Stimulated activated CD4-positive, alpha-beta T cell treated with anti-CD3 and anti-CD28 coated beads, TNF-alpha, amount 100 ng/mL, for 24 hours (primary cell): ENCODE measurements around the gene SLC6A1.

ENCODE experiments used
- DNase-seq, 3 experiments: peaks; one replicate each; pipeline ENCODE4 v3.0.0-alpha.2; 2020; ENCODE audit warnings: low read depth in 3 of 3

SLC6A1 gene

DNA sequence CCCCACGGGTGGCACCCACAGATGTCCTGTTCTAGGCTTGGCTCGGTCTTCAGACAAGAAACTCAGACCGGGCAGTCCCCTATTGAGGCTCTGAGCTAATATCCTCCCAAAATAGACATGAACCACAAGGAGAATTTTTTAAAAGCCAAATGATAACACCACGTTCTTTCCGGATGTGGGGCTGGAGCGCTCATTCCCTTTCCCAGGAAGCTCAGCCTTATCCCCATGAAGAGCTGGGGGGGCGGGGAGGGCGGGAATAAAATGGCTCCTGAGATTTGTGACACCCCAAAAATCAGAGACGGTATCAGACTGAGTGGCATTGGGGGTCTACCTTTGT, 1.1 kb downstream of the SLC6A1 start:
- no peak for DNase-seq

DNA sequence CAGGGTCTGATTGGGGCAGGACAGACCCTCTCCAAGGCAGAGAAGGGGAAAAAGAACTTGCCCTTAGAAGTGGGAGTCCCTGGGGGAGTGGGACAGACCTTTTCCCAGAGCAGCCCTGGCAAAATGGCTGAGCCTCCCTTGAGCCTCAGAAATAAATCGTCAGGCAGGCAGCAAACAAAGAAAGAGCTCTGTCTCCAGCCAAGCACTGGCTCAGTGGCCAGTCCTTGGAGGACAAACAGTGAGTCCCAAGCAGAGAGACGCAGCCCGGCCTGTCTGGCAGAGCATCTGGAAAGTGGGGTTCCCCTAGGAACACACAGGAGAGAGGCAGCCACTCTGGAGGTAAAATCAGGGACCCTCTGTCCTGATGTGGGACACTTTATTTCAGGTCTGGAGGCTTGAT, 1.8 kb downstream of the SLC6A1 start:
- DNase-seq: no peak

DNA sequence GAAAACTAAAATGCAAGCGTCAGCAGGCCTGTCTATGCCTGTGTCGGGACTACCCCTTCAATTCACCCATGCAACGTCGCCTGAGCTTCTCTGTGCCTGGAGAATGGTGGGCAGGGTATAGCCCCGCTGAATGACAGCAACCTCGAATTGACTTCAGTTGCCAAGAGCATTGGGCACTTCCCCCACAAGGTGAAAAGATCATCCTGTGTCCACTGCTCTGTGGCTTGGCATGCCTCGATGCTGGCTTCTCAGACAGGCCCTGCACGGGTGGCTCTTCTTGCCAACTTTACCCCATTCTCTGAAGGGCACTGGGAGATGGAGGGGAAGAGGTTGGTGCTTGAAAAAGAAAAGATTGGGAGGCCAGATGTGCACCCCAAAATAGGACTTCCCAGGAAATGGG, 3.3 kb downstream of the SLC6A1 start:
- DNase-seq: no peak

DNA sequence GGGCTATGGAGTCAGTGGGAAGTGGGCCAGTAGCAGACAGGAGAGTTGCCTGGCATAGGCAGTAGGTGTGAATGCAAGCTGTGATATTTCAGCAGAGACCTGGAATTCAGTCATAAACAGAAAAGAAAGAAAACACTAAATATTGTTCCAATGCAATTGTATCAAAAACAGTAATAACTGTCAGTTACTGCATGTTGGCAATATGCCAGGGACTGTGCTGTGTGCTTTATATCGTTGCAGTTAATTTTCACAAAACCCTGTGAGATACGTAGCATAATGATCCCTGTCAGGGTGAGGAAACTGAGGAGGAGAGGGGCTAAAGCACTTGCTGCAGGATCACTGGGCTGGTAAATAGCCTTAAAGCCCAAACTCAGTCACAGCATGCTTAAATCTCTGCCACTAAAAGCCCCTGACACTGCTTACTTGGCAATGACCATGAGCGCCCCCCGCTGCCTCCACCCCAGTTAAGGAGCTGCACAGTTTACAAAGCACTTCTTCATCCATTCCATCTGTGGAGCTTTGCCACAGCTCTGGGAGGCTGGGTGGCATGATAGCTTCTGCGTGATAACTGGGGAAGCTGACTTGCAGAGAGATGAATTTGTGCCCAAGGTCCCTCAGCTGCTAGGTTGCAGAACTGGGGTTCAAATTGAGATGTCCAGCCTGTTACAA, 3.9 kb downstream of the SLC6A1 start:
- DNase-seq: no peak

DNA sequence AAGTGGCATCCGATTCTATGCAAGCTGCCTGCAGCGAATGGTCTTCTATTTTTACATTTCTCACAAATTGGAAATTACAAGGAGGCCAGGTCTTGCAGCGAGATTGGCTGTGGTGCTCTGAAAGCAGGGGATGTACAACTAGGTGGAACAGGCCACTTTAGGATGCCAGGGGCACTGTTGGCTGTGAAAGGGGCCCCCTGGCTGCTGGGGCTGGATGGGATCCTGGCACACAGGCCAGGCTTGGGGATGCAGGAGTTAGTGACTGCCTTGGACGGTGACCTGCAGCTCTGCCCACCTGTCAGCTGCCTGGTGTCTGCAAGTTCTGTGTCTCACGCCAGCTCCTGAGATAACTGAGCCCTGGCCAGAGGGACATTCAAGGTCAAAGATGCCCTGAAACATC, 4.6 kb downstream of the SLC6A1 start:
- no peak for DNase-seq

DNA sequence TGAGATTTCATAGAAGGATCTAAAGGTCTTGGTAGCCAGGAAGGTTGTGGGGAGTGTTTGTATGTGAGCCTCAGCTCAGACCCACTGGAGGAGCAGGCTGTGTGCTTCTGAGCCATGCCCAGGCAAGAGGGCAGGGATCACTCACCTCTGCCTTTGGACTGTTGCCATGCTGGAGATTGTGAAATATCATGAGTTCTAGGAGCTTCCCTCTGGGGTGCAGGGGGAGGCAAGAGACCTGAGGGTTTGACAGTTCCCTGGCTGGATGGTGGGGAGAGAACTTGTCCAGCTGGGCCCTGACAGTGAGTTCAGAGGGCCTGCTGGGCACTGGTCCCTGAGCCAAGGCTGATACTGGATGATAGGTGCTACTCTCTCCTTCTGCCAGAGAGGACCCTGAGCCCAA, 6.0 kb downstream of the SLC6A1 start:
- DNase-seq: no peak

DNA sequence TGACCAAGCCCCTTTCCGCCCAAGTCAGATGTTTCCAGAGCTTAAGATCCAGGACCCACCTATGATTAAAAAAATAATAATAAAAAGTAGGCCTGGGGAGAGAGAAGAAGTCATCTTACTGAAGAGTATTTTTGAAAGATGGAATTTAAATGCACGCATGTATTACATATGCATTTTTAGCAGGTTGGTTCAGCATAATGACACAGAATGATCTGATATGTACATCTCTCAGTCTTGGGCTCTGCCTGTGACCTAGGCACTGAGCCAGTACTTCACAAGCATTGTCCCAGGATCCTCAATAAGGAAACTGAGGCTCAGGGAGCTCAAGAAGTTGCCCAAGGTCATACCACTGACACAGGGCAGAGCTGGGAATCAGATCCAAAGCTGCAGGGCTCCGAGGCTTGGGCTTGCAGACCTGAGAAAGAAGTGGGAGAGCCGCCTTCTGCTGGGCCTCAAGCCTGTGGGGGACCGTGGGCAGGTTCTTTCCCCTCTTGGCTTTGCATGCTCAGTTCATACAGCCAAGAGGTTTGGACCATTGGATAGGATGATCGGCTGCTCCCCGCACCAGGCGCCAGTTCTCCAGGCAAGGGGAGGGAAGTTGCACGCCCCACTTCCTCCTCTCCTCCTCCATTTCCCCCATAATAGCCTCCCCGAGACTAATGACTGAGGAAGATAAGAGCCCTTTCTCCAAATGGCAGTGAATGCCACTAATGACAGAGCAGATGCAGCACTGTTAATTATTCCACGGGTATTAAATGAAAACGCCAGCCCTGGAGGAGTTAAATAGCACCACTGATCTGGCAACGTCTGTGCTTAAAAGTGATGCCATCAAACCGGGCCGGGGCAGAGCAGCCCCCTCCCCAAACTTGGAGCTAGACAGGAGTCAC, 6.9 kb downstream of the SLC6A1 start:
- DNase-seq: no peak

DNA sequence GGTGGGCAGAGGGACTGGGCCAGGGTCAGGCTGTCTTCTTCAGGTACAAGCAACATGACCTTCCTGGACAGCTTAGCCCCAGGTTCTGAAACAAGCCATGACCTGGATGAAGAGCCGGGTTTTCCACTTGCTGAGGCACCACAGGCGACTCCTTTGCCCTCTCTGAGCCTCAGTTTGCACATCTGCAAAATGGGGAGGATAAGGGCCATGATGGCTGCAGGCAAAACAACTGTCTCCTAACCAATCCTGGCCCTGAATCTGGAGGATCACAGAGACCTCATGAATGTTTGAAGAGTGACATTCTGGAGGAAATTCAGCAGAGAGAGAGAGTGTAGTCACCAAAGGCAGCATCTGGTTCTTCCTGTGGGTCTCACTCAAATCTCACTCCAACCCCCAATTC, 8.0 kb downstream of the SLC6A1 start:
- DNase-seq: no peak

DNA sequence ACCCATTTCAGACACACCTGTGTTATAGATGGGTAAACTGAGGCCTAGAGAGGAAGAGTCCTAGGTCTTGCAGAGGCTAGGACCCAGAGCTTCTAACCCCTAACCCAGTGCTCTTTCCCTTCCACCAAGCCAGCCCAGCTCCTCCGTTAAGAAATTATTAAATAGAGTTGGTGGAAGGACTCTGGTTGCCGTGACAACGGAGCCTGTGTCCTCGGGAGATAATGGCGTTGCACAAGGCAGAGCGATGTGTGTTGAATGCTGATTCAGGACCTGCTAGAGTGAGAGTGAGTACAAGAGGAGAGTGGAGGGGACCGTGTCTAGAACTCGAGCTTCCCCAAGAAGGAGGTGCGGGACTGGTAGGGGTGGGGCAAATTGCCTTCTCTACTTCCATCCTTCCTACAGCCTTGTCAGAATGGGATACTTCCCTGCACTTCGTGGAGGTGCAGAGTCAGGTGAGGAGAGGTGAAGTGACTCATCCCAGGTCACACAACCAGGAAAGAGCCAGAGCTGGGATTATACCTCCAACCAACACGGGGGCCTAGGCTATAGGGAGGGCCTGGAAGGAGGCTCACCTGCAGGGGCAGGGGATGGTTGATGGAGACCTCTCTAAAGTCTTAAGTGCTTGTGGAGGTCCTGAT, 8.6 kb downstream of the SLC6A1 start:
- no peak for DNase-seq

DNA sequence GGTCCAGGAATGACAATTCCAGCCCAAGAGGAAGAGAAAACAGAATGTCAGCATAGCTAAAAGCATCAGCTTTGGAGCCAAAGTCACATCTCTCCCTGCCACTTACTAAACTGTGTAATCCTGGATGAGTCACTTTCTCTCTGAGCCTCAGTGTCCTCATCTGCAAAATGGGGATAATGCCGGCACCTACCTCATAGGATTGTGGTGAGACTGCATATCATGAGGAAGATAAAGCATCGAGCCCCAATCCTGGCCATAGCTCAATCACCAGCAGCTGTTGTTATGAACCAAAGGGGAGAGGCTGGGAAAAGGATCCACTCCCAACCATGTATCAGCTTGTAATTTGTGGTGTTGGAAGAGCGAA, 9.1 kb downstream of the SLC6A1 start:
- no peak for DNase-seq

DNA sequence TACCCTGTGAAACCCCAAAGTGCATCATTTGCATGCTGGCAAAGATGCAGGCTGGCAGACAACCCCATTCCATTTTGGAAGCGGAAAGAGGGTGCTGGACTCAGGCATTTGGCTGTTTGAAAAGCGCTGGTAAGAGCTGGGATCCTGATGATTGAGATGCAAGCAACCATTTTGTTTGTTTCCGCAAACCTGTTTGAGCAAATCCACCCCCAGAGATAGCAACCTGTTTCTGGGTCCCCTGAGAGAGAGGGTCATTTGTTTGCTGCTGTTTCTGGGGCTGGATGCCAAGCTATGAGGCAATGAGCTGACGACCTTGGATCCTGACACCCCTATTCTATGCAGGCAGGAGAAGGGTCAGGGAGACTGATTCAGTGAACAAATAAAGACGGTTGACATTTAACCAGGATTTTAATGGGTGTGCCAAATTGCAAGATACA, 9.8 kb downstream of the SLC6A1 start:
- DNase-seq: no peak

DNA sequence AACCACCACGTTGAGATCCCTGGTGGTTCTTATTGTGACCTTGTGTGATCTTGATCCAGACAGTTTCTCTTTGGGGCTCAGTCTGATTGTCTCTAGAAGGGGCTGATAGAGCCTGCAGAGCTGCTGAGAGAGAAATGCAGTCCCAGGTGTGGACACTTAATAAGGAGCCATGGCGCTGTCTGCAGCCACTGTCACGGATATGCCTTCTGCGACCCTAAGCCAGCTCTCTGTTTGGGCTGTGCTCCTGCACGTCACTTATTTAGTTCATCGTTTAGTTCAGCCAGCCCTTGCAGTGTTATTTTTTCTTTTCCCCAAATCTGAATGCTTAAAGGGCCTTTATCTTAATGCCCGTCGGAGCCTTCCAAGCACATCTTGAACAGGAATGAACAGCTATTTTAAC, 12.0 kb downstream of the SLC6A1 start:
- DNase-seq: no peak

DNA sequence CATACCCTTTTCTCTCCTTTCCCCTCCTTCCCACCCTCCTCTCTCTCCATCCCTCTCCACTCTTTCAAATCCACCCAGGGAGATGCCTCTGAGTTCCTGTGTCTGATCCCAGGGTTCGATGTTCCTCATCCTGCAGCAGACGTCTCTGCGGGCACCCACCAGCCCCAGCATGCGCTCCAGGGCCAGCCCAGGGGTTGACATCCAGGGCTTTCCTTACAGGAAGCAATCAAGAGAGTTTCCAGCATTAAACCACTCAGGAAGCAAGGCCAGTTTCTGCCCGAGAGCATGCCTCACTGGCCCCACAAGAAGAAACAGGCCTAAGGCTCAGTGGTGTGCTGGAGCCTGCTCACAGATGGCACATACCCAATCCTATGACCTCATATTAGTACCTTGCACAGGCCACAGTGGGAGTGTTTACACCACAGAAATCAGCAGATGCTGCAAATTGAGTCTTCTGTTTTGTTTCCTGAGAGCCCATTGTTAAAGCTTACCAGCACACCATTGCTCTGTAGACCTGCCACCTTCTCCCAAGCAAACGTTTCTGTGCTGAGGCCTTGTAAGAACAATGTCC, 13.2 kb downstream of the SLC6A1 start:
- no peak for DNase-seq

DNA sequence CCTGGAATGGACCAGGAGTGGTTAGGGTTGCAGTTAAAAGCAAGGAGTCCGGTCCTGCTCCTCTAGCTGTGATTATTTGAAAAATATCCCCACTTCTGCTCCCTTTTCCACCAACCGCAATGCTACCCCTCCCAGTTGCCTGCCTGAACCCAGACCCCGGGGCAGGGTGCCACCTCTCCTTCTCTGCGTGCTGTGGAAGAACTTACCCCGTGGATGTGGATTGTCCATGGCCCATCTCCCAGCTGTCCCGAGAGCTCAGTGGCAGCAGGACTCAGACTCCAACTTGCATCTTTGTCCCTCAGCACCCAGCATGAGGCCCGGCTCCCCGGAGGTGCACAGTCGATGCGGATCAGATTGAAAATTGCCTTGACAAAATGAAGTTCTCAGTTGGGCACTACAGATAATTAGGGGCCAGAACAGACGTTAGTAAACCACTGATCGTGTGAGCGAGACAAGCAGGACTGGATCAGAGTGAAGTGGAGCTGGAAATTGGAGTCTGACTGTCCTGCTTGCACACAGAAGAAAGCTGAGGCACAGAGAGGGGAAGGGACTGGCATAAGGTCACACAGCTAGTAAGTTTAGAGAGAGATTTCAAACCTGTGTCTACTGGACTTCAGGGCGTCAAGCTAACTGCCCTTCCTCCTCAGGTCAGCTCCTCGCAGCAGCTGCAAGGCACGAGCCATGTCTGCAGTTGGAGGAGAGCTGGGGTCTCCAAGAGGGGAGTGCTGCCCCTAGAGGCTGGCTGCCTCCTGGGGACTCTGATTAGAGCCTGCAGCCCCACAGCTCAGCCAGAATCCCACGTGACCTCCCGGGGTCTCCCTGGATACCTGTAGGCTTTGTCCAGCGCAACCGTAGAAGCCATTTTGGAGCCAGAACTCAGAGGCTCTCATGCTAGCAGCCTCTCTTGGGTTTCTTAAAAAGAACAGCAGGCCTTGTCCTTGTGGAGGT, 14.7 kb downstream of the SLC6A1 start:
- DNase-seq: no peak

DNA sequence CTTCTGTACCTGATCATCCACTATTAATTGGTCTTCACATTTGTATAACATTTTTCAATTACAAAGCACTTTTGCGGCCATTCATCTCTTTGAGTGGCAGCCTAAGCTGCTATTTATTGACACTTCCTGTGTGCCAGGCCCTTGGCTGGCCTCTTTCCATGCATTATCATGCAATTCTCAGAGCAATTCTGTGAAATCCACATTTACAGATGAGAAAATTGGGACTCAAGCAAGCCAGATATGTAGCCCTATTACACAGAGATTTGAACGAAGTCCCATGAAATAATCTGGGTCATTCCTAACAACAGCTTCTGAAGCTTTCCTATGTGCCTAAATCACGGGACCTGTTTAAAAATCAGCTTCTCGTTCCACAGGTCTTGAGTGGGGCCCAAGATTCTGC, 17.4 kb downstream of the SLC6A1 start:
- no peak for DNase-seq

DNA sequence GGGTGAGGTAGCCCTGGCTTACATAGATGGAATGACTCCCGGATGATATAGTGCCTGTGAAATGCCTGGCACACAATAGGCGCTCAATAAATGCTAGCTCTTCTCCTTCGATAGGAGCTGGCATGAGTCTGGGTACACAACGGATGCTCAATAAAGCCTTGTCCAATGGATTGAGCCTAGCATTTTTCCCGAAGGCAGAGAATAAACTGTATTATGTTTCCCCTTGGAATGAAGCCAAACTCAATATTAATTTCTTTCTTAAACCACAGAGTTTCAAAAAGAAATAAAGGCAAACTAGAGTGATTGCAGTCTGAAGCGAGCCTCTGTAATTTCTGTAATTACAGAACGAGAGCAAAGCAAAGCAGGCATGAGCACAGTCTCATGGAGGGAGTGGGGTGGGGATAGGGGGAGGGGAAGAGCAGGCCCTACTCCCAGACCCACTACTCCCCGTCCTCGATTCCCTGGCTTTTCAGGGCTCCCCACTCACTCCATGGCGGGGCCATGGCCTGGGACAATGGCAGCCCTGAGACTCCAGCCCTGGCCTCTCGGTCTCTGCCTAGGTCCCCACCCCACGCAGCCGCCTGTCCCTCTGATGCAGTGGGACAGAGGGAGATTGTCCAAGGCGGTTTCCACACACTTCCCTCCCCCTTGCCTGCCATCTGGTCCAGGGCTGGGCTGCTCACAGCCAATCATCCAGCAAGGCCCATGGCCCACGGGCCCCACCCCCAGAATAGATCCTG, 18.0 kb downstream of the SLC6A1 start:
- no peak for DNase-seq

DNA sequence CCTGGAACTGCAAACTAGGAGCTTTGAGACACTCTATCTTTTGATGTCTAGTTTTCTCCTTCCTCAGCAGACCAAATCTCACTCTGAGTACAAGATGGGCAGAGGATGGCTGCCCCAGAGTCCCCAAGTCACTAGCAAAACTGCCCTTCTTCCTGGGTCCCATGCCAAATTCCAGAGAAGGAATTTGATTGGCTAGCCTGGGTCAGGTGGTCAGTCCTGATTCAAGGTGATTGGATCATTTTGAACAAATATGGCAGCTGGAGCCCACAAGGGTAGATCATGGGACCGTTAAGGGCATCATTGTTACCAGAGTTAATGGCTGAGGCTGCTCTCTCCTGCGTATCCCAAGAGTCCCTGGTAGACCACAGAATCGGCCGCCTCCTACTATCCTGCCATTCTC, 21.7 kb downstream of the SLC6A1 start:
- DNase-seq: no peak

DNA sequence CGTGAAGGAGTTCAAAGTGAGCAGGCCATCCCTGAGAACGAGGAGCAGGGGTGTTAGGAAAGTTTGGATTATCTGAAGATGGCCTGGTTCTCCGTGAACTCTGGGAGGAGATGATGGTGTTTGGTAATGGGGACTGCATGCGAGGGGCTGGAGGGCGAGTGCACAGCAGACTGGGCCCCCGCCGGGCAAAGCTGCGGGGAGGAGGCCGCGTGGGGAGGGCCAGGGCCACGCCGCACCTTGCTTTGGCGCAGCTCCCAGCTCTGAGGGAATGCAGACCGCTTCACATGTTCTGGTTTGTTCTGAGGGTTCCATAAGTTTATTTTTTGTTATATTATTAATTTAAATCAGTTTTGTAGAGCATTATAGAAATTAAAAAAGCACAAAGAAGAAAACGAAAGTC, 22.2 kb downstream of the SLC6A1 start:
- DNase-seq: no peak

DNA sequence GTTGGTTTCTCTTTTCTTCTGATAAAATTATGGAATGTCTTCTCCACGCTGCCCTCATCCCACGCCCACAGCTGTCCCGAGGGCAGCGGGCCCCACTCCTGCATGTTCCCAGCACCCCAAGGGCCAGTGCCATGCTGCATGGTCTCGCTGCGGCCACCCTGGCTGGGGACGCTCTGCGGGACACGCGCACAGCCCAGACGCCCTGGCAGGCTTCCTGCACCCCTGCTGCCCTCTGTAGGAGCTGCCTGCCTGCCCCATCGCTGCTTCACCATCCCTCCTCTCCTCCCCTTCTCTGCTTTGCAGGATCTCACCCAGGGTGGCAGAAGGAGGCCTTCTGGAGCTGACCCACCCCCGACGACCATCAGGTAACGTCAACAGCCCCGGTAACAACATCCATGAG, 22.8 kb downstream of the SLC6A1 start:
- DNase-seq: no peak

DNA sequence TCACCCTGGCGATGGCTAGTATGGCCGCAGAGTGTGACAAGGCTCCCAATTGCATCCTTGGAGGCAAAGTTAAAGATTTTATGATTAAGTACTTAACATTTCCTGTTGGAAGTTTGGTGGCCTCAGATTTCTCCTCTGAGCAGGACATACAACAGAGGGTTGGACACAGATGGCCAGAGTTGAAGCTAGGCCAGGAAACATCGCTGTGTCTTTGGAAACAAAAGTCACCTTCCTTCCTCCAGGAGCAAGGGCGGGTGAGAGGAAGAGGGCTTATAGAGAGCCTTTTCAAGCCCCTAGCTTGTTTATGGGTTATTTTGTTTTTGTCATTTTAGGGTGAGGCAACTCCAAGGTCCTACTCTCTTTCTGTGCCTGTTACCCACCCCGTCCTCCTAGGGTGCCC, 24.2 kb downstream of the SLC6A1 start:
- no peak for DNase-seq
